HEK293 (cell line): ENCODE data around the gene ILK.

Experiments used
- CTCF ChIA-PET: fragments of 350-600 bp; formaldehyde crosslinking; extraction: SDS; loops from one replicate; lab custom pipeline; 2021; ENCODE audit warnings: antibody characterized with exemption; lab: Yijun Ruan, JAX
- POLR2A ChIA-PET: fragments of 300-600 bp; formaldehyde crosslinking; extraction: SDS; loops from one replicate; lab custom pipeline; 2020; ENCODE audit warnings: antibody characterized with exemption, inconsistent platforms; lab: Yijun Ruan, JAX
- H3K27ac ChIP-seq: fragments of 200-500 bp; sonication (Bioruptor generic); 2 replicates; pipeline ENCODE4 v1.5.1; 2014; ENCODE audit warnings: low read depth, low read length, control low read depth, inconsistent platforms; ENCODE audit errors: extremely low read depth
- H3K36me3 ChIP-seq, 2 experiments: fragments of 200-500 bp in 1 of 2; sonication (Bioruptor generic) in 1 of 2; 1 replicate in 1 of 2; 2 replicates in 1 of 2; pipeline ENCODE4 v1.5.1; 2014 to 2017; ENCODE audit warnings: inconsistent platforms in 2 of 2, low read length in 2 of 2; ENCODE audit not compliant: control insufficient read depth in 2 of 2, insufficient read depth in 1 of 2
- H3K4me1 ChIP-seq: fragments of 200-500 bp; sonication (Bioruptor generic); 2 replicates; pipeline ENCODE4 v1.5.1; 2014; ENCODE audit warnings: mild to moderate bottlenecking, low read length, inconsistent platforms; ENCODE audit not compliant: control insufficient read depth, insufficient read depth
- H3K4me3 ChIP-seq: 2 replicates; pipeline ENCODE4 v1.5.1; 2011; ENCODE audit warnings: low read depth, mild to moderate bottlenecking, control low read depth, low read length, moderate library complexity
- H3K9me3 ChIP-seq: fragments of 200-500 bp; sonication (Bioruptor generic); 2 replicates; pipeline ENCODE4 v1.5.1; 2014; ENCODE audit warnings: low read depth, low read length, inconsistent platforms; ENCODE audit not compliant: control insufficient read depth, insufficient read depth
- HOXA7 ChIP-seq: sonication (generic); formaldehyde crosslinking; IDR thresholded peaks from 2 replicates; pipeline ENCODE4 v1.8.1; 2022; ENCODE audit warnings: missing genetic modification reagents, borderline replicate concordance
- SP2 ChIP-seq: fragments of 450-650 bp; formaldehyde crosslinking; IDR thresholded peaks from 2 replicates; pipeline ENCODE4 v1.5.1; 2016; ENCODE audit warnings: missing biosample characterization, missing genetic modification characterization
- TCF7L2 ChIP-seq: IDR thresholded peaks from 2 replicates; pipeline ENCODE4 v1.6.1; 2011; ENCODE audit warnings: low read depth, mild to moderate bottlenecking, inconsistent platforms, low read length, moderate library complexity, borderline replicate concordance
- YY1 ChIP-seq: fragments of 450-650 bp; formaldehyde crosslinking; IDR thresholded peaks from 2 replicates; pipeline ENCODE4 v1.5.1; 2018; ENCODE audit warnings: missing biosample characterization, missing genetic modification characterization
- ZBTB20 ChIP-seq: fragments of 450-650 bp; formaldehyde crosslinking; IDR thresholded peaks from 2 replicates; pipeline ENCODE4 v1.5.1; 2016; ENCODE audit warnings: missing biosample characterization, missing genetic modification characterization
- ZBTB8A ChIP-seq: fragments of 450-650 bp; formaldehyde crosslinking; IDR thresholded peaks from 2 replicates; pipeline ENCODE4 v1.5.1; 2016; ENCODE audit warnings: missing biosample characterization, missing genetic modification characterization
- ZNF112 ChIP-seq: fragments of 450-650 bp; formaldehyde crosslinking; IDR thresholded peaks from 2 replicates; pipeline ENCODE4 v1.5.0; 2017; ENCODE audit warnings: missing biosample characterization, missing genetic modification characterization
- ZNF155 ChIP-seq: fragments of 450-650 bp; formaldehyde crosslinking; IDR thresholded peaks from 2 replicates; pipeline ENCODE4 v1.5.1; 2016; ENCODE audit warnings: missing biosample characterization, missing genetic modification characterization
- ZNF23 ChIP-seq: fragments of 450-650 bp; formaldehyde crosslinking; IDR thresholded peaks from 2 replicates; pipeline ENCODE4 v1.5.1; 2016; ENCODE audit warnings: missing biosample characterization, missing genetic modification characterization, borderline replicate concordance
- ZNF292 ChIP-seq: fragments of 450-650 bp; formaldehyde crosslinking; IDR thresholded peaks from 2 replicates; pipeline ENCODE4 v1.5.1; 2016; ENCODE audit warnings: low read depth, missing biosample characterization, missing genetic modification characterization, borderline replicate concordance
- ZNF350 ChIP-seq: fragments of 450-650 bp; formaldehyde crosslinking; IDR thresholded peaks from 2 replicates; pipeline ENCODE4 v1.5.0; 2017; ENCODE audit warnings: missing biosample characterization, mild to moderate bottlenecking, missing genetic modification characterization
- ZNF391 ChIP-seq: fragments of 450-650 bp; formaldehyde crosslinking; IDR thresholded peaks from 2 replicates; pipeline ENCODE4 v1.5.1; 2016; ENCODE audit warnings: low read depth, missing biosample characterization, missing genetic modification characterization, borderline replicate concordance
- ZNF404 ChIP-seq: fragments of 450-650 bp; formaldehyde crosslinking; IDR thresholded peaks from 2 replicates; pipeline ENCODE4 v1.5.1; 2017; ENCODE audit warnings: missing biosample characterization, missing genetic modification characterization
- ZNF433 ChIP-seq: fragments of 450-650 bp; formaldehyde crosslinking; IDR thresholded peaks from 2 replicates; pipeline ENCODE4 v1.5.1; 2016; ENCODE audit warnings: missing biosample characterization, missing genetic modification characterization, low read depth
- ZNF48 ChIP-seq: fragments of 450-650 bp; formaldehyde crosslinking; IDR thresholded peaks from 2 replicates; pipeline ENCODE4 v1.5.1; 2016; ENCODE audit warnings: missing biosample characterization, missing genetic modification characterization
- ZNF558 ChIP-seq: fragments of 450-650 bp; formaldehyde crosslinking; IDR thresholded peaks from 2 replicates; pipeline ENCODE4 v1.5.1; 2016; ENCODE audit warnings: missing biosample characterization, missing genetic modification characterization
- ZNF626 ChIP-seq: fragments of 450-650 bp; sonication (Bioruptor Pico); formaldehyde crosslinking; IDR thresholded peaks from 2 replicates; pipeline ENCODE4 v1.5.1; 2018; ENCODE audit warnings: missing biosample characterization, missing genetic modification characterization, inconsistent platforms
- ZNF670 ChIP-seq: fragments of 450-650 bp; formaldehyde crosslinking; IDR thresholded peaks from 2 replicates; pipeline ENCODE4 v1.5.1; 2016; ENCODE audit warnings: missing biosample characterization, missing genetic modification characterization, low read depth
- ZNF701 ChIP-seq: fragments of 450-650 bp; formaldehyde crosslinking; IDR thresholded peaks from 2 replicates; pipeline ENCODE4 v1.5.1; 2016; ENCODE audit warnings: missing biosample characterization, missing genetic modification characterization
- ZNF776 ChIP-seq: fragments of 450-650 bp; formaldehyde crosslinking; IDR thresholded peaks from 2 replicates; pipeline ENCODE4 v1.5.0; 2017; ENCODE audit warnings: missing biosample characterization, missing genetic modification characterization, borderline replicate concordance
- TF ChIP-seq, protein P1 (sequence below): fragments of 450-650 bp; formaldehyde crosslinking; IDR thresholded peaks from 2 replicates; pipeline ENCODE4 v1.5.1; 2016; ENCODE audit warnings: missing biosample characterization, missing genetic modification characterization
- TF ChIP-seq, protein P2 (sequence below): fragments of 450-650 bp; formaldehyde crosslinking; IDR thresholded peaks from 2 replicates; pipeline ENCODE4 v1.5.1; 2016; ENCODE audit warnings: missing biosample characterization, missing genetic modification characterization

The ILK gene

DNA sequence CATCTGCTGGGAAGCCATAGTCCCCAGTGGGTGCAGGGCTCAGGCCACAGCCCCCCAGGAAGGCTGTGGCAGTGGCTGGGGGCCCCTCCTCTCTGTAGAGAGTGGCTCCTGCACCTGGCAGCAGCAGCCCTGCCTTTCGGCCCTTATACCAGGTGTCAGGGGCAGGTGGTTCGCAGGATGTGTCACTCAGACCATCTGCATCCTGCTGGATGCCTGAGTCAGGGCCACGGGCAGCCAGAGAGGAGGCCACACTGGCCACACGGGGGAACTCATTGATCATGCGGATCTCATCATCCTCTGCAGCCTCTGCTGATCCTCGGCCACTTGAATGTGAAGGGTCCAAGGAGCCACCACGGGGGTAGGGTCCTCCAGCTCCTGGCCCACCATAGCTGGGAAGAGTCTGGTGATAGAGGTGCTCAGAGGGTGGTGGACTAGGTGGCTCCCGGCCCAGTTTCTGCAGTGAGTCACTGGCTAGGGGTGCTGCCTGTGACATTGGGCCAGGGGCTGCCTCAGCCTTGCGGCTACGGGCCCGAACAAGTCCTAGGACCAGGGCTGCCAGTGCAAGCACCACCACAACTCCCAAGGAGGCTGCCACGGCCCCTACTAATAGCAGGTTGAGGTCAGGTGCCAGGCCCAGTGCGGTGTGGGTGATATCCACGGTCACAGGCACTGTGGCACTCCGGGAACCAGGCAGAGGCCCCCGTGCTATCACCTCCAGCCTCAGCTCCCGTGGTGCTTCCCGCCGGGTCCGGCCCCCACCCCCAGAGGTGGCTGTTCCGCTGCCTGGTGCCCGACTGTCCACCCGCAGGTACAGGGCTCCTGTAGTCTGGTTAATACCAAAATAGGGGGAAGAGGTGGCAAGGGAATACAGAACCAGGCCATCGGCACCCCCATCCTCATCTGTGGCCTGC is 18.9 kb downstream of the ILK start:
- Histone ChIP-seq H3K4me3 (no peak overlapping the region), H3K27ac (no peak overlapping the region), H3K4me1 (0 out of 2 replicates have a peak, but pooled peaks cover 4% of the 10 kb centered on the region), H3K36me3 (peaks cover 0 to 16% of the 10 kb centered on the region in 2 experiments; a peak in 1 of 3 replicates), H3K9me3 (no peaks in the 10 kb centered on the region)
- TF ChIP-seq ZNF670 (tag by site-specific recombination) (no peak), ZNF23 (tag by site-specific recombination) (no peak), HOXA7 (CRISPR knock-in tag) (no peak)
- ChIA-PET POLR2A (interaction anchor here (1.0 to 1.9 kb wide), 3 partner anchors 11 to 20 kb away, joined by 3 to 8 read pairs (median 3); partner anchors contain the start of genes ILK and TAF10), CTCF (interaction anchor here (1.1 kb wide), 1 partner anchor 9 kb away, joined by 5 read pairs; no protein-coding TSS in a partner anchor)

DNA sequence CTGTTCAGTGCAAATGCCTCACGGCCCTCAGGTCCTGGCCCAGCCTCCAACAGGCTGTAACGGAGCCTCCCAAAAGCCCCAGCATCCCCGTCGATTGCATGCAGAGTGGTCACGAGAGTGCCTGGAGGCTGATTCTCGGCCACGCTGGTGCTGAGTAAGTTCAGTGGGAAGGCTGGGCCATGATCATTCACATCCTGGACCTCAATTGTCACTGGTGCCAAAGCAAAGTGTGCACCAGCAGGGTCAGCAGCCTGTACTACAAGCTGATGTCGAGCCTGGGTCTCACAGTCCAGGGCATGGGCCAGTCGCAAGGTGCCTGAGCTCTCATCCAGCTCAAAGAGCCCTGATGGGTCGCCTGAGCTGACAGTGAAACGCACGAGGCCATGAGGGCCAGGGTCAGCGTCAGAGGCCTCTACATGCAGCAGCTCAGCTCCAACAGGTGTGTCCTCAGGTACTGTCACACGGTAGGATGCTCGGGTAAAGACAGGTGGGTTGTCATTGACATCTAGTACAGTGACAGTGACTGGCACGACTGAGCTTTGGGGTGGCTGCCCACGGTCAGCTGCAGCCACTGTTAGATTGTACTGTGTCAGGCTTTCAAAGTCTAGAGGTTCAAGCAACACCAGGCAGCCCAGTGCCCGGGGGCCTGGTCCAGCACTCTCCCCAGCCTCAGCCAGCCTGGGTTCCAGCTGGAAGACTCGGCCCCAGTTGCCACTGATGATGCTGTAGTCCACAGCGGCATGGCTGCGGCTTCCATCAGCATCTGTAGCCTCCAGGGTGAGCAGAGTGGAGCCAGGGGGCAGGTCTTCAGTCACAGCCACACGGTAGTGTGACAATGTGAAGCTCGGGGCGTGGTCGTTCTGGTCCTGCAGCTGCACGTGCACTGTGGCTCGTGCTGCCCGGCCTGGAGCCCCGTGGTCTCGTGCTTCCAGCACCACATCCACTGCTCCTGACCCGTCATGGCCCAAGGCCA is 20.1 kb downstream of the ILK start:
- Histone ChIP-seq H3K27ac (no peak overlapping the region), H3K9me3 (no peaks in the 10 kb centered on the region), H3K36me3 (peaks cover 0 to 19% of the 10 kb centered on the region in 2 experiments; a peak in 1 of 3 replicates), H3K4me1 (0 out of 2 replicates have a peak, but pooled peaks cover 2% of the 10 kb centered on the region), H3K4me3 (no peak overlapping the region)
- no peak for TF ChIP-seq ZNF558 (tag by site-specific recombination)
- TF ChIP-seq ZNF404 (tag by site-specific recombination), result no peak
- TF ChIP-seq ZBTB20 (tag by site-specific recombination), result no peak
- TF ChIP-seq ZNF433, result no peak
- no peak for TF ChIP-seq ZNF112 (tag by site-specific recombination)
- TF ChIP-seq ZNF391 (tag by site-specific recombination), result no peak
- TF ChIP-seq ZNF626 (tag by site-specific recombination), result no peak
- no peak for TF ChIP-seq ZNF701 (tag by site-specific recombination)
- TF ChIP-seq ZNF48 (tag by site-specific recombination), result no peak
- TF ChIP-seq SP2 (tag by site-specific recombination), result no peak
- no peak for TF ChIP-seq YY1
- CTCF ChIA-PET, result no interaction called here
- POLR2A ChIA-PET, result no interaction called here

DNA sequence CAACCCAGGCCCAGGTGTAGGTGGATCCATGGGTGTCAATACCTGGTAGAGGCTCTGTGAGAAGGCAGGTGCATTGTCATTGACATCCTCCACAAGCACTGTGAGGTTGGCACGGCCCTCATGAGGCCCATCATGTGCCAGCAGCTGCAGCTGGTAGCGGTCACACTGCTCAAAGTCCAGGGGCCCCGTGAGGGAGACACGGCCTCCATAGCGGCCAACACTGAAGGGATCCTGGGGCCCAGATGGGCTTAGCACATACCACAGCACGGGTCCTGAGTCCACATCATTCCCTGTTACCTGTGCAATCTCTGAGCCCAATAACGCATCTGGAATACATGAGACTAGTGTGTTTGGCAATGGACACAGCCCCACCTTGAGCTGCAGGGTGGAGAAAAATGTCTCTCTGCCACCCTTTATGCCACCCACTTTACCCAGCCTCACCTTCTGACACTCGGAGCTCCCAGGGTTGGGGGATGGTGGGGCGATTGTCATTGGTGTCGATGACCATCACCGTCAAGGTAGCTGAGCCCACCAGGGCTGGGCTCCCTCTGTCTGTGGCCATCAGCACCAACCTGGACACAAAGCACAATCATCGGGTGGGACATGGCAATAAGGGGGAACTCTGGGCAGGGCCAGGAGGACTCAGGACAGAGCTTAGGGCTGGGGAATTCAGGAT is 21.7 kb downstream of the ILK start:
- Histone ChIP-seq H3K27ac (no peak overlapping the region), H3K9me3 (no peaks in the 10 kb centered on the region), H3K4me3 (no peak overlapping the region), H3K36me3 (peaks cover 0 to 30% of the 10 kb centered on the region in 2 experiments; a peak in 1 of 3 replicates)
- CTCF ChIA-PET, result interaction anchor here (0.5 to 0.6 kb wide), 2 partner anchors 195 to 534 kb away, joined by 3 read pairs; no protein-coding TSS in a partner anchor
- TF ChIP-seq, protein P1, sequence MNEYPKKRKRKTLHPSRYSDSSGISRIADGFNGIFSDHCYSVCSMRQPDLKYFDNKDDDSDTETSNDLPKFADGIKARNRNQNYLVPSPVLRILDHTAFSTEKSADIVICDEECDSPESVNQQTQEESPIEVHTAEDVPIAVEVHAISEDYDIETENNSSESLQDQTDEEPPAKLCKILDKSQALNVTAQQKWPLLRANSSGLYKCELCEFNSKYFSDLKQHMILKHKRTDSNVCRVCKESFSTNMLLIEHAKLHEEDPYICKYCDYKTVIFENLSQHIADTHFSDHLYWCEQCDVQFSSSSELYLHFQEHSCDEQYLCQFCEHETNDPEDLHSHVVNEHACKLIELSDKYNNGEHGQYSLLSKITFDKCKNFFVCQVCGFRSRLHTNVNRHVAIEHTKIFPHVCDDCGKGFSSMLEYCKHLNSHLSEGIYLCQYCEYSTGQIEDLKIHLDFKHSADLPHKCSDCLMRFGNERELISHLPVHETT, result no peak
- TF ChIP-seq ZNF292 (tag by site-specific recombination) (no peak), ZNF155 (tag by site-specific recombination) (no peak), TCF7L2 (no peak), ZNF776 (tag by site-specific recombination) (no peak), ZBTB8A (tag by site-specific recombination) (no peak), ZNF350 (tag by site-specific recombination) (no peak)
- TF ChIP-seq, protein P2, sequence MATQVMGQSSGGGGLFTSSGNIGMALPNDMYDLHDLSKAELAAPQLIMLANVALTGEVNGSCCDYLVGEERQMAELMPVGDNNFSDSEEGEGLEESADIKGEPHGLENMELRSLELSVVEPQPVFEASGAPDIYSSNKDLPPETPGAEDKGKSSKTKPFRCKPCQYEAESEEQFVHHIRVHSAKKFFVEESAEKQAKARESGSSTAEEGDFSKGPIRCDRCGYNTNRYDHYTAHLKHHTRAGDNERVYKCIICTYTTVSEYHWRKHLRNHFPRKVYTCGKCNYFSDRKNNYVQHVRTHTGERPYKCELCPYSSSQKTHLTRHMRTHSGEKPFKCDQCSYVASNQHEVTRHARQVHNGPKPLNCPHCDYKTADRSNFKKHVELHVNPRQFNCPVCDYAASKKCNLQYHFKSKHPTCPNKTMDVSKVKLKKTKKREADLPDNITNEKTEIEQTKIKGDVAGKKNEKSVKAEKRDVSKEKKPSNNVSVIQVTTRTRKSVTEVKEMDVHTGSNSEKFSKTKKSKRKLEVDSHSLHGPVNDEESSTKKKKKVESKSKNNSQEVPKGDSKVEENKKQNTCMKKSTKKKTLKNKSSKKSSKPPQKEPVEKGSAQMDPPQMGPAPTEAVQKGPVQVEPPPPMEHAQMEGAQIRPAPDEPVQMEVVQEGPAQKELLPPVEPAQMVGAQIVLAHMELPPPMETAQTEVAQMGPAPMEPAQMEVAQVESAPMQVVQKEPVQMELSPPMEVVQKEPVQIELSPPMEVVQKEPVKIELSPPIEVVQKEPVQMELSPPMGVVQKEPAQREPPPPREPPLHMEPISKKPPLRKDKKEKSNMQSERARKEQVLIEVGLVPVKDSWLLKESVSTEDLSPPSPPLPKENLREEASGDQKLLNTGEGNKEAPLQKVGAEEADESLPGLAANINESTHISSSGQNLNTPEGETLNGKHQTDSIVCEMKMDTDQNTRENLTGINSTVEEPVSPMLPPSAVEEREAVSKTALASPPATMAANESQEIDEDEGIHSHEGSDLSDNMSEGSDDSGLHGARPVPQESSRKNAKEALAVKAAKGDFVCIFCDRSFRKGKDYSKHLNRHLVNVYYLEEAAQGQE (tag by site-specific recombination), result no peak
- TF ChIP-seq, all 188 proteins: peak for 0
- POLR2A ChIA-PET, result no interaction called here
- H3K4me1 ChIP-seq, result no peaks in the 10 kb centered on the region
